Subcutaneous adipose tissue (tissue), 4 donors: Measurements from ENCODE around the gene CMSS1. TPM values are rescaled to one million over a fixed set of nuclear protein-coding genes. Genes with fewer than 3 reads are reported as not detected.

Source experiments
- CTCF ChIP-seq: fragments of 450-650 bp; IDR thresholded peaks from one replicate; pipeline ENCODE4 v1.5.1; 2016; ENCODE audit warnings: low read depth, mild to moderate bottlenecking, control low read depth, antibody characterized with exemption, moderate library complexity
- total RNA-seq, 4 donors: library from RNA; depleted of rRNA; stranded (reverse); fragments of >200 nt; gene quantifications; one replicate each; pipeline ENCODE4 v1.1.0, GENCODE V29; 2016

The CMSS1 gene
- total RNA-seq, 4 donors from 2014 or later, result 9.9 to 32.1 (median 19.1) TPM

GRCh38 chr3:99777210-99777549, 40.5 kb upstream of the CMSS1 start:
- TF ChIP-seq CTCF, result no peak

GRCh38 chr3:99777708-99778107, 40.0 kb upstream of the CMSS1 start:
- TF ChIP-seq CTCF, result no peak

- TF ChIP-seq CTCF, result no peak
Observed at GRCh38 chr3:99780749-99781148, 36.9 kb upstream of the CMSS1 start.

- no peak for TF ChIP-seq CTCF
Observed at GRCh38 chr3:99781761-99782160, 35.9 kb upstream of the CMSS1 start.

GRCh38 chr3:99783011-99783573, 34.6 kb upstream of the CMSS1 start:
- TF ChIP-seq CTCF, result no peak

- TF ChIP-seq CTCF, result no peak
Observed at GRCh38 chr3:99789011-99789721, 28.5 kb upstream of the CMSS1 start.

- TF ChIP-seq CTCF, result no peak
Observed at GRCh38 chr3:99794485-99794884, 23.2 kb upstream of the CMSS1 start.
